H1 (cell line): Measurements from ENCODE around the gene GP2.

Experiments
- BRCA1 ChIP-seq: IDR thresholded peaks from 2 replicates; pipeline ENCODE4 v1.6.1; 2012; ENCODE audit warnings: low read depth, low read length, improper control_type of control experiment
- CBX8 ChIP-seq: fragments of 300-800, 300-1000 bp; sonication (generic); IDR thresholded peaks from 2 replicates; pipeline ENCODE4 v1.7.1; 2016; ENCODE audit warnings: low read depth, low read length, borderline replicate concordance
- CEBPB ChIP-seq: IDR thresholded peaks from 2 replicates; pipeline ENCODE4 v1.6.1; 2012; ENCODE audit warnings: low read depth, low read length
- CREB1 ChIP-seq: IDR thresholded peaks from 2 replicates; pipeline ENCODE4 v1.6.1; 2012; ENCODE audit warnings: inconsistent platforms
- EZH2 ChIP-seq: fragments of 200-600 bp; sonication (generic); IDR thresholded peaks from 2 replicates; pipeline ENCODE4 v1.7.1; 2012; ENCODE audit warnings: low read depth, mild to moderate bottlenecking, moderate library complexity, low read length, inconsistent platforms; ENCODE audit not compliant: severe bottlenecking
- JUN ChIP-seq: IDR thresholded peaks from 2 replicates; pipeline ENCODE4 v1.6.1; 2011; ENCODE audit warnings: low read depth, mild to moderate bottlenecking, improper control_type of control experiment, low read length
- PHF8 ChIP-seq: fragments of 200-600 bp; sonication (generic); conservative IDR thresholded peaks from 2 replicates; pipeline ENCODE4 v1.7.1; 2012; ENCODE audit warnings: low read depth, mild to moderate bottlenecking, inconsistent platforms, low read length, moderate library complexity
- POLR2A ChIP-seq, 2 experiments: IDR thresholded peaks; 1 replicate in 1 of 2; 2 replicates in 1 of 2; pipeline ENCODE4 v1.6.1; 2011; ENCODE audit warnings: low read depth in 2 of 2, low read length in 2 of 2, mild to moderate bottlenecking in 2 of 2; ENCODE audit errors: control extremely low read depth in 1 of 2
- RAD21 ChIP-seq, 2 experiments: IDR thresholded peaks in 1 of 2; conservative IDR thresholded peaks in 1 of 2; 2 replicates each; pipeline ENCODE4 v1.6.1; 2011; ENCODE audit warnings: low read depth in 2 of 2, low read length in 2 of 2, improper control_type of control experiment in 1 of 2, inconsistent platforms in 1 of 2, mild to moderate bottlenecking in 1 of 2, moderate library complexity in 1 of 2
- SP1 ChIP-seq: IDR thresholded peaks from 2 replicates; pipeline ENCODE4 v1.6.1; 2011; ENCODE audit warnings: low read depth, low read length
- TBP ChIP-seq: IDR thresholded peaks from 2 replicates; pipeline ENCODE4 v1.6.1; 2011; ENCODE audit warnings: low read depth, low read length, improper control_type of control experiment
- TF ChIP-seq, protein P1 (sequence below), 3 experiments: IDR thresholded peaks; 1 replicate in 2 of 3; 2 replicates in 1 of 3; pipeline versions ENCODE4 v1.5.1 to v1.6.1; 2011; ENCODE audit warnings: low read length in 3 of 3, mild to moderate bottlenecking in 3 of 3, inconsistent platforms in 2 of 3, low read depth in 1 of 3, moderate library complexity in 1 of 3; ENCODE audit not compliant: insufficient read depth in 1 of 3; ENCODE audit errors: control extremely low read depth in 1 of 3
- TF ChIP-seq, protein P2 (sequence below): IDR thresholded peaks from 2 replicates; pipeline ENCODE4 v1.6.1; 2011; ENCODE audit warnings: low read depth, mild to moderate bottlenecking, low read length; ENCODE audit not compliant: insufficient read depth
- TF ChIP-seq, protein P3 (sequence below): IDR thresholded peaks from 2 replicates; pipeline ENCODE4 v1.6.1; 2011; ENCODE audit warnings: low read length, improper control_type of control experiment

DNA sequence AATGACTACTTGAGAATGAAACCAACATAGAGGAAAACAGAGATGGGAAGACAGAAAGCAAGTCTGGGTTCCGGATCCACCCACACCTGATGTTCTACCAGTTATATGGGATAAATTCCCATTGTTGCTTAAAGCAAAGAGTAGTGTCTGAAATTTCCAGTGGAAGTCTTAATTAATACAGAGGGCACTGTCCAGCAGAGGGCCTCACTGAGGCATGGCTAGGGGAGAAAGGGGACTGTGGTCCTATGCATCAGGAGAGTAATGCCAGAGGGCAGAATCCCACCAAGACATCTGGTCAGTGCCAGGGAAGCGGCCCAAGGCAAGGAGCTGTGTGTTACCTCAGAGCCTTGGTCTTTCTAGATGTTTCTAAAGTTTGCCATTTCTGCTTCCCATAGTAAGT, 32.7 kb upstream of the GP2 start:
- TF ChIP-seq RAD21 (IDR thresholded peaks at IDR 0.05 in 1 of 2, conservative IDR thresholded peaks at IDR 0.05 in 1 of 2; ENCODE audit: low read depth in 2 of 2, low read length in 2 of 2) = peak; percentile 53 to 64
- TF ChIP-seq, protein P1, sequence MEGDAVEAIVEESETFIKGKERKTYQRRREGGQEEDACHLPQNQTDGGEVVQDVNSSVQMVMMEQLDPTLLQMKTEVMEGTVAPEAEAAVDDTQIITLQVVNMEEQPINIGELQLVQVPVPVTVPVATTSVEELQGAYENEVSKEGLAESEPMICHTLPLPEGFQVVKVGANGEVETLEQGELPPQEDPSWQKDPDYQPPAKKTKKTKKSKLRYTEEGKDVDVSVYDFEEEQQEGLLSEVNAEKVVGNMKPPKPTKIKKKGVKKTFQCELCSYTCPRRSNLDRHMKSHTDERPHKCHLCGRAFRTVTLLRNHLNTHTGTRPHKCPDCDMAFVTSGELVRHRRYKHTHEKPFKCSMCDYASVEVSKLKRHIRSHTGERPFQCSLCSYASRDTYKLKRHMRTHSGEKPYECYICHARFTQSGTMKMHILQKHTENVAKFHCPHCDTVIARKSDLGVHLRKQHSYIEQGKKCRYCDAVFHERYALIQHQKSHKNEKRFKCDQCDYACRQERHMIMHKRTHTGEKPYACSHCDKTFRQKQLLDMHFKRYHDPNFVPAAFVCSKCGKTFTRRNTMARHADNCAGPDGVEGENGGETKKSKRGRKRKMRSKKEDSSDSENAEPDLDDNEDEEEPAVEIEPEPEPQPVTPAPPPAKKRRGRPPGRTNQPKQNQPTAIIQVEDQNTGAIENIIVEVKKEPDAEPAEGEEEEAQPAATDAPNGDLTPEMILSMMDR (IDR thresholded peaks at IDR 0.05; ENCODE audit: control extremely low read depth in 1 of 3, insufficient read depth in 1 of 3, low read depth in 1 of 3, low read length in 3 of 3) = peak; percentile 57 to 71 (median 66)
- no peak for TF ChIP-seq POLR2A (IDR thresholded peaks at IDR 0.05; ENCODE audit: control extremely low read depth in 1 of 2, low read depth in 2 of 2, low read length in 2 of 2)
- TF ChIP-seq, protein P2, sequence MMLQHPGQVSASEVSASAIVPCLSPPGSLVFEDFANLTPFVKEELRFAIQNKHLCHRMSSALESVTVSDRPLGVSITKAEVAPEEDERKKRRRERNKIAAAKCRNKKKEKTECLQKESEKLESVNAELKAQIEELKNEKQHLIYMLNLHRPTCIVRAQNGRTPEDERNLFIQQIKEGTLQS = no peak
- TF ChIP-seq BRCA1 = no peak
- no peak for TF ChIP-seq CBX8
- TF ChIP-seq JUN = no peak
- TF ChIP-seq PHF8 = no peak
- TF ChIP-seq CEBPB = no peak
- TF ChIP-seq TBP = no peak
- TF ChIP-seq, protein P3, sequence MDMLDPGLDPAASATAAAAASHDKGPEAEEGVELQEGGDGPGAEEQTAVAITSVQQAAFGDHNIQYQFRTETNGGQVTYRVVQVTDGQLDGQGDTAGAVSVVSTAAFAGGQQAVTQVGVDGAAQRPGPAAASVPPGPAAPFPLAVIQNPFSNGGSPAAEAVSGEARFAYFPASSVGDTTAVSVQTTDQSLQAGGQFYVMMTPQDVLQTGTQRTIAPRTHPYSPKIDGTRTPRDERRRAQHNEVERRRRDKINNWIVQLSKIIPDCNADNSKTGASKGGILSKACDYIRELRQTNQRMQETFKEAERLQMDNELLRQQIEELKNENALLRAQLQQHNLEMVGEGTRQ = no peak
- TF ChIP-seq EZH2 = no peak
- TF ChIP-seq CREB1 = no peak
- TF ChIP-seq SP1 = no peak
